Measurements from ENCODE around the gene PMPCA. TPM values are rescaled to one million over a fixed set of nuclear protein-coding genes. Genes with fewer than 3 reads are reported as not detected.

Gene PMPCA
- total and polyA plus RNA-seq, 2 donors (not counting 3 experiments of a cell fraction or from before 2014, with no cell fraction given): 69.0 to 75.3 TPM

DNA sequence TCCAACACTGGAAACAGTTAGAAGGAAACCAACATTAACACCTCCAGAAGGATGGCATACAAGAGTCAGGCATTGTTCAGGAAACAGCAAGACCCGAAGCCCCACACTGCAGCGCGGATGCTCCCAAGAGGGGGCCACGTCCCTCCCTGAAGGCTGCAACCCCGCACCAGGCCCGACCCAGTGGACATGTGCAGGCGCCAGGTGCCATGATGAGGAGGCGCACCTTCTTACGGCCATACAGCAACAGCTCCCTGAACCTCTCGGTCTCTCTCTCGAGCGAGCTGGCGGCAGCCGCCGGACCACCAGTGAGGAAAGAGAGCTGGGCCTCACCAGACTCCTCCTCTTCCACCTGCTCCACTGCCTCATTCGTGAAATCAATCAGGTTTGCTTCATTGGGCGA lies 52.2 kb downstream of the PMPCA start:
- Histone ChIP-seq H3K36me3 (ENCODE audit: control insufficient read depth in 2 of 2, extremely low read depth in 1 of 2, insufficient read depth in 2 of 2, low read length in 2 of 2) (peaks cover 38 to 64% of the 10 kb centered on the region in 2 experiments), H3K4me3 (replicated peaks in 1 of 3; ENCODE audit: insufficient read depth in 1 of 3, low read depth in 1 of 3, low read length in 3 of 3) (no peak overlapping the region), H3K9me3 (replicated peaks; ENCODE audit: control insufficient read depth, insufficient read depth, low read length) (no peaks in the 10 kb centered on the region), H3K27ac (ENCODE audit: insufficient read depth, low read depth, low read length) (no peak overlapping the region), H3K9ac (replicated peaks; ENCODE audit: extremely low read depth, insufficient read depth, low read length) (no peak overlapping the region), H2AFZ (ENCODE audit: low read depth, low read length) (no peak overlapping the region), H3K4me2 (ENCODE audit: insufficient read depth, low read length) (no peak overlapping the region), H4K20me1 (replicated peaks; ENCODE audit: control insufficient read depth, extremely low read depth, insufficient read depth, low read length) (no peaks in the 10 kb centered on the region), H3K27me3 (ENCODE audit: control insufficient read depth in 2 of 2, insufficient read depth in 2 of 2, low read length in 2 of 2) (no peaks in the 10 kb centered on the region), H3K79me2 (ENCODE audit: control insufficient read depth, insufficient read depth, low read length) (peaks cover 4% of the 10 kb centered on the region), H3K4me1 (ENCODE audit: control insufficient read depth, extremely low read depth, insufficient read depth, low read length) (no peaks in the 10 kb centered on the region), H3K9me1 (replicated peaks; ENCODE audit: control insufficient read depth, extremely low read depth, insufficient read depth, low read length) (no peaks in the 10 kb centered on the region)
- no peak for DNase-seq (ENCODE audit: low read depth, low spot score)
- BruUV-seq (replicated peaks): no TSS peak
- TF ChIP-seq EZH2 (IDR thresholded peaks at IDR 0.05; ENCODE audit: borderline replicate concordance, low read depth, low read length, severe bottlenecking): no peak
- TF ChIP-seq, protein P1, sequence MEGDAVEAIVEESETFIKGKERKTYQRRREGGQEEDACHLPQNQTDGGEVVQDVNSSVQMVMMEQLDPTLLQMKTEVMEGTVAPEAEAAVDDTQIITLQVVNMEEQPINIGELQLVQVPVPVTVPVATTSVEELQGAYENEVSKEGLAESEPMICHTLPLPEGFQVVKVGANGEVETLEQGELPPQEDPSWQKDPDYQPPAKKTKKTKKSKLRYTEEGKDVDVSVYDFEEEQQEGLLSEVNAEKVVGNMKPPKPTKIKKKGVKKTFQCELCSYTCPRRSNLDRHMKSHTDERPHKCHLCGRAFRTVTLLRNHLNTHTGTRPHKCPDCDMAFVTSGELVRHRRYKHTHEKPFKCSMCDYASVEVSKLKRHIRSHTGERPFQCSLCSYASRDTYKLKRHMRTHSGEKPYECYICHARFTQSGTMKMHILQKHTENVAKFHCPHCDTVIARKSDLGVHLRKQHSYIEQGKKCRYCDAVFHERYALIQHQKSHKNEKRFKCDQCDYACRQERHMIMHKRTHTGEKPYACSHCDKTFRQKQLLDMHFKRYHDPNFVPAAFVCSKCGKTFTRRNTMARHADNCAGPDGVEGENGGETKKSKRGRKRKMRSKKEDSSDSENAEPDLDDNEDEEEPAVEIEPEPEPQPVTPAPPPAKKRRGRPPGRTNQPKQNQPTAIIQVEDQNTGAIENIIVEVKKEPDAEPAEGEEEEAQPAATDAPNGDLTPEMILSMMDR (IDR thresholded peaks at IDR 0.05; ENCODE audit: extremely low read depth in 1 of 2, insufficient read depth in 1 of 2, low read depth in 1 of 2, low read length in 2 of 2): no peak
- no peak for TF ChIP-seq POLR2A (IDR thresholded peaks at IDR 0.05; ENCODE audit: low read depth, low read length)
- TF ChIP-seq FOS (IDR thresholded peaks at IDR 0.05; ENCODE audit: borderline replicate concordance, insufficient read depth, low read length): no peak
- TF ChIP-seq, protein P2, sequence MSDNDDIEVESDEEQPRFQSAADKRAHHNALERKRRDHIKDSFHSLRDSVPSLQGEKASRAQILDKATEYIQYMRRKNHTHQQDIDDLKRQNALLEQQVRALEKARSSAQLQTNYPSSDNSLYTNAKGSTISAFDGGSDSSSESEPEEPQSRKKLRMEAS (IDR thresholded peaks at IDR 0.05; ENCODE audit: insufficient read depth, insufficient read length): no peak
- TF ChIP-seq POLR2AphosphoS5 (IDR thresholded peaks at IDR 0.05; ENCODE audit: insufficient read depth, low read depth, low read length): no peak
- no peak for TF ChIP-seq GATA2 (IDR thresholded peaks at IDR 0.05; ENCODE audit: insufficient read depth, insufficient read length, low read depth, low read length)
- no peak for TF ChIP-seq MYC (IDR thresholded peaks at IDR 0.05; ENCODE audit: low read depth, low read length)
- TF ChIP-seq JUN (IDR thresholded peaks at IDR 0.05; ENCODE audit: borderline replicate concordance, insufficient read depth, insufficient read length, low read depth): no peak
- ChIA-PET POLR2A (no interaction called here), CTCF (no interaction called here)
- no peak for FAIRE-seq
- dilution Hi-C loops (cut with MboI; ENCODE audit: extremely low pct_ligation_motif_present, low sequenced_read_pairs) (no loop called here), intact Hi-C loops (cut with micrococcal nuclease) (no loop called here)

Measured in endothelial cell of umbilical vein (primary cell).